OCI-LY1 (cell line): Measurements from ENCODE around the gene MTIF2.

Experiments
- H2AFZ ChIP-seq: fragments of 200-600 bp; sonication (generic), shearing (Covaris generic); 2 replicates; pipeline ENCODE4 v1.6.0; 2014; ENCODE audit warnings: antibody characterized with exemption, mild to moderate bottlenecking, low read length
- H3F3A ChIP-seq: fragments of 200-600 bp; sonication (generic), shearing (Covaris generic); 2 replicates; pipeline ENCODE4 v1.6.0; 2014; ENCODE audit warnings: mild to moderate bottlenecking, antibody characterized with exemption, low read length, moderate library complexity; ENCODE audit not compliant: insufficient read depth
- H3K27ac ChIP-seq: fragments of 200-600 bp; sonication (generic); 2 replicates; pipeline ENCODE4 v1.5.1; 2014; ENCODE audit warnings: low read length, mixed run types, mild to moderate bottlenecking, low read depth; ENCODE audit not compliant: poor library complexity, severe bottlenecking
- H3K27me3 ChIP-seq: fragments of 200-600 bp; sonication (generic); 2 replicates; pipeline ENCODE4 v1.6.0; 2014; ENCODE audit warnings: antibody characterized with exemption, mild to moderate bottlenecking, low read length, moderate library complexity; ENCODE audit not compliant: insufficient read depth
- H3K36me3 ChIP-seq: fragments of 200-600 bp; sonication (generic); 2 replicates; pipeline ENCODE4 v1.6.1; 2014; ENCODE audit warnings: mild to moderate bottlenecking, antibody characterized with exemption, low read length, moderate library complexity, mixed read lengths; ENCODE audit not compliant: insufficient read depth
- H3K4me1 ChIP-seq: fragments of 200-600 bp; sonication (generic); 2 replicates; pipeline ENCODE4 v1.5.1; 2014; ENCODE audit warnings: mild to moderate bottlenecking, low read length, moderate library complexity; ENCODE audit not compliant: insufficient read depth, severe bottlenecking
- H3K4me2 ChIP-seq: fragments of 200-600 bp; sonication (generic), shearing (Covaris generic); 2 replicates; pipeline ENCODE4 v1.6.1; 2014; ENCODE audit warnings: low read length
- H3K4me3 ChIP-seq: fragments of 200-600 bp; sonication (generic); 2 replicates; pipeline ENCODE4 v1.5.1; 2014; ENCODE audit warnings: low read length, low read depth, mild to moderate bottlenecking, mixed read lengths; ENCODE audit not compliant: poor library complexity, severe bottlenecking
- H3K79me2 ChIP-seq: fragments of 200-600 bp; shearing (Covaris generic); 2 replicates; pipeline ENCODE4 v1.6.1; 2016; ENCODE audit warnings: mixed run types, low read length, mixed read lengths; ENCODE audit not compliant: insufficient read depth
- H3K9ac ChIP-seq: fragments of 200-600 bp; sonication (generic), shearing (Covaris generic); 2 replicates; pipeline ENCODE4 v1.6.1; 2014; ENCODE audit warnings: mild to moderate bottlenecking, low read length, mixed read lengths
- H3K9me2 ChIP-seq: fragments of 200-600 bp; sonication (generic), shearing (Covaris generic); 2 replicates; pipeline ENCODE4 v1.6.1; 2014; ENCODE audit warnings: low read depth, mild to moderate bottlenecking, low read length, mixed read lengths
- H3K9me3 ChIP-seq: fragments of 200-600 bp; shearing (Covaris generic); 2 replicates; pipeline ENCODE4 v1.6.1; 2014; ENCODE audit warnings: low read length, mixed read lengths
- H4K20me1 ChIP-seq: fragments of 200-600 bp; sonication (generic), shearing (Covaris generic); 2 replicates; pipeline ENCODE4 v1.6.0; 2016; ENCODE audit warnings: mild to moderate bottlenecking, low read length; ENCODE audit not compliant: insufficient read depth
- CTCF ChIP-seq: fragments of 200-600 bp; sonication (generic), shearing (Covaris generic); IDR thresholded peaks from 2 replicates; pipeline ENCODE4 v1.5.1; 2017; ENCODE audit warnings: mild to moderate bottlenecking, antibody characterized with exemption, low read length, moderate library complexity, mixed read lengths
- EZH2 ChIP-seq: fragments of 200-600 bp; sonication (generic), shearing (Covaris generic); IDR thresholded peaks from 2 replicates; pipeline ENCODE4 v1.8.0; 2017; ENCODE audit warnings: borderline replicate concordance, mixed run types, mild to moderate bottlenecking, antibody characterized with exemption, low read length, moderate library complexity, mixed read lengths

Gene MTIF2

GRCh38 chr2:55252832-55253231 lies 16.2 kb downstream of the MTIF2 start:
- H3K9ac ChIP-seq, result no peak overlapping the region
- H3K4me3 ChIP-seq, result no peak overlapping the region
- H4K20me1 ChIP-seq, result no peaks in the 10 kb centered on the region
- H3F3A ChIP-seq, result no peaks in the 10 kb centered on the region
- H3K79me2 ChIP-seq, result no peaks in the 10 kb centered on the region
- H3K4me1 ChIP-seq, result no peaks in the 10 kb centered on the region
- no peaks in the 10 kb centered on the region for H3K9me2 ChIP-seq
- peaks cover 76% of the 10 kb centered on the region for H3K36me3 ChIP-seq
- no peak for TF ChIP-seq EZH2
- TF ChIP-seq CTCF, result no peak
- no peak overlapping the region for H3K27ac ChIP-seq
- no peak overlapping the region for H3K4me2 ChIP-seq
- no peaks in the 10 kb centered on the region for H3K9me3 ChIP-seq
- H2AFZ ChIP-seq, result no peak overlapping the region
- H3K27me3 ChIP-seq, result no peaks in the 10 kb centered on the region

- peaks cover 86% of the 10 kb centered on the region for H3K36me3 ChIP-seq
- no peak overlapping the region for H3K9ac ChIP-seq
- H3K9me2 ChIP-seq, result no peaks in the 10 kb centered on the region
These were observed 22.0 kb downstream of the MTIF2 start for GRCh38 chr2:55247025-55247424.

GRCh38 chr2:55245411-55245810 lies 23.6 kb downstream of the MTIF2 start:
- Histone ChIP-seq H3K27me3 (no peaks in the 10 kb centered on the region), H2AFZ (no peak overlapping the region), H3K79me2 (no peaks in the 10 kb centered on the region), H3K4me1 (no peaks in the 10 kb centered on the region), H3K9me3 (no peaks in the 10 kb centered on the region), H3K4me2 (no peak overlapping the region), H3K27ac (no peak overlapping the region), H4K20me1 (no peaks in the 10 kb centered on the region), H3K9me2 (no peaks in the 10 kb centered on the region), H3K36me3 (peaks cover 73% of the 10 kb centered on the region), H3F3A (no peaks in the 10 kb centered on the region), H3K4me3 (no peak overlapping the region), H3K9ac (no peak overlapping the region)
- TF ChIP-seq CTCF (no peak), EZH2 (no peak)

More at GRCh38 chr2:55247025-55247424, 22.0 kb downstream of the MTIF2 start:
- no peaks in the 10 kb centered on the region for H3K9me3 ChIP-seq
- H3F3A ChIP-seq, result no peaks in the 10 kb centered on the region
- no peaks in the 10 kb centered on the region for H3K4me1 ChIP-seq
- no peaks in the 10 kb centered on the region for H3K79me2 ChIP-seq
- no peak overlapping the region for H3K27ac ChIP-seq
- H4K20me1 ChIP-seq, result no peaks in the 10 kb centered on the region
- H2AFZ ChIP-seq, result no peak overlapping the region
- no peaks in the 10 kb centered on the region for H3K27me3 ChIP-seq
- no peak overlapping the region for H3K4me2 ChIP-seq
- no peak for TF ChIP-seq EZH2
- TF ChIP-seq CTCF, result no peak
- H3K4me3 ChIP-seq, result no peak overlapping the region
